Loucy (cell line): ENCODE data around the gene XG.
"Not testable (repeated sequence)": the region's sequence is repeated elsewhere in the genome, so short reads cannot be mapped to it uniquely, and the experiment has no call there.

ENCODE experiments used
- CTCF ChIP-seq: fragments of 200-600 bp; sonication (generic); conservative IDR thresholded peaks from 2 replicates; pipeline ENCODE4 v1.5.1; 2014; ENCODE audit warnings: mild to moderate bottlenecking, antibody characterized with exemption, low read length
- EZH2phosphoT487 ChIP-seq: fragments of 200-600 bp; IDR thresholded peaks from 2 replicates; pipeline ENCODE4 v1.6.1; 2018; ENCODE audit warnings: antibody characterized with exemption, mild to moderate bottlenecking, moderate library complexity, borderline replicate concordance

GRCh38 chrX:2752441-2752840 is 601 bp downstream of the XG start:
- TF ChIP-seq CTCF, EZH2phosphoT487: not testable (repeated sequence)
